Left lung (tissue), 10 donors: Measurements from ENCODE around the gene IKZF4. TPM values are rescaled to one million over a fixed set of nuclear protein-coding genes. Genes with fewer than 3 reads are reported as not detected.
A peak's percentile ranks its signal among the peaks of the same experiment; 100 is the strongest.

ENCODE experiments used
- ATAC-seq: fragments of 200-7000 bp; cut with Tn5 transposase; one replicate; pipeline ENCODE4 v1.9.1; 2020; ENCODE audit warnings: moderate library complexity
- DNase-seq, 4 donors: peaks; one replicate each; pipeline ENCODE4 v3.0.0-alpha.2; 2013 to 2020
- H3K27ac ChIP-seq, 2 donors: fragments of 200-600 bp; sonication (generic) in 1 of 2; one replicate each; pipeline versions ENCODE4 v1.5.0 to v1.8.0; 2020 to 2021
- H3K27me3 ChIP-seq, 2 donors: fragments of 200-600 bp; sonication (generic) in 1 of 2; one replicate each; pipeline versions ENCODE4 v1.5.0 to v1.8.0; 2020 to 2021
- H3K36me3 ChIP-seq, 2 donors: fragments of 200-600 bp; sonication (generic) in 1 of 2; one replicate each; pipeline versions ENCODE4 v1.5.0 to v1.8.0; 2020 to 2021
- H3K4me1 ChIP-seq, 2 donors: fragments of 200-600 bp; one replicate each; pipeline ENCODE4 v1.8.0; 2021
- H3K4me3 ChIP-seq, 2 donors: fragments of 200-600 bp; sonication (generic) in 1 of 2; one replicate each; pipeline versions ENCODE4 v1.5.0 to v1.8.0; 2020 to 2021; ENCODE audit warnings: mild to moderate bottlenecking in 1 of 2
- H3K9me3 ChIP-seq, 2 donors: fragments of 200-600 bp; sonication (generic) in 1 of 2; one replicate each; pipeline versions ENCODE4 v1.5.0 to v1.8.0; 2020 to 2021
- CTCF ChIP-seq, 2 donors: fragments of 200-600 bp; sonication (generic) in 1 of 2; IDR thresholded peaks; one replicate each; pipeline versions ENCODE4 v1.5.0 to v1.8.0; 2021; ENCODE audit warnings: antibody characterized with exemption in 2 of 2
- intact Hi-C, 2 donors: fragments of 100-400 bp; cut with DNase I; formaldehyde crosslinking; loops; one replicate each; pipeline versions ENCODE4 v1.11.2 to v1.14.2; 2022
- polyA plus RNA-seq, 6 donors: library from polyadenylated mRNA; unstranded; fragments of 120-200 nt; gene quantifications; one replicate each; pipeline ENCODE4 v1.2.1, GENCODE V29; 2013; ENCODE audit not compliant: insufficient read length in 6 of 6
- total RNA-seq, 2 donors: library from RNA; stranded (reverse); fragmentation: NEBNext Ultra II Directional; extraction: Animal tissue kit (Norgen Biotek cat#: 25700); gene quantifications; one replicate each; pipeline ENCODE4 v1.2.1, GENCODE V29; 2021
- donor health status: DM: no; HTN: yes; CAD: no.
- donor health status: DM: no; HTN: no; CAD: no.

The IKZF4 gene
- total and polyA plus RNA-seq, 8 donors = 7.5 to 28.3 (median 23.4) TPM

- intact Hi-C loops = no loop called here
- Histone ChIP-seq H3K27ac (no peak overlapping the region), H3K9me3 (no peaks in the 10 kb centered on the region), H3K4me3 (no peak overlapping the region), H3K4me1 (peaks cover 4 to 8% of the 10 kb centered on the region in 2 donors), H3K27me3 (no peaks in the 10 kb centered on the region), H3K36me3 (peaks cover 0 to 52% of the 10 kb centered on the region in 2 donors)
- DNase-seq = peak in 3 of 4 donors; percentile 38 to 79 (median 47)
- ATAC-seq = peak; percentile 91
- peak; percentile 30 to 57 for TF ChIP-seq CTCF (IDR thresholded peaks at IDR 0.05)
These were observed 8.9 kb downstream of the IKZF4 start for GRCh38 chr12:56029666-56030293.

DNA sequence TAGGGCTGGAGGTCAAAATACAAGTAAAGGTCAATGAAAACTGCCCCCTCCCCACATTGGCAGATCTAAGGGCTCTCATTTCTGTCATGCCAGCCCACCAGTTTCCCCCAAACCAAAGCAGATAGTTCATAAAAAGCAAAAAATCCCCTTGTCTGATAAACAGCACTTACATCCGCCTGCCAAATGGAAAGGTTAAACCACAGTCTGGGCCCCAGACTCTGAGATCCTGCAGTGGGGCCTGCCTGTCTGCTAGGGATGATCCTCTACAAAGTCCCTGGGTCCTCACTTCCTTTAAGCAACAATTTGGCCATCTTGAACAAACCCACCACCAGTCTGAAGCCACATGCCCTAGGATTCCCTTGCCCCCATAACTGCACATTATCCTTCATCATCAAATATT lies 11.1 kb downstream of the IKZF4 start:
- DNase-seq (no peak), ATAC-seq (no peak)
- TF ChIP-seq CTCF (IDR thresholded peaks at IDR 0.05) = no peak
- Histone ChIP-seq H3K36me3 (peaks cover 0 to 61% of the 10 kb centered on the region in 2 donors), H3K4me1 (peaks cover 4 to 8% of the 10 kb centered on the region in 2 donors), H3K9me3 (no peaks in the 10 kb centered on the region), H3K4me3 (no peak overlapping the region), H3K27me3 (no peaks in the 10 kb centered on the region), H3K27ac (no peak overlapping the region)
- intact Hi-C loops = no loop called here

GRCh38 chr12:56034586-56035332 lies 13.9 kb downstream of the IKZF4 start:
- ATAC-seq = no peak
- Histone ChIP-seq H3K27ac (no peak overlapping the region), H3K4me1 (no peaks in the 10 kb centered on the region), H3K4me3 (no peak overlapping the region), H3K36me3 (peaks cover 0 to 48% of the 10 kb centered on the region in 2 donors), H3K9me3 (no peaks in the 10 kb centered on the region), H3K27me3 (no peaks in the 10 kb centered on the region)
- no peak for TF ChIP-seq CTCF (IDR thresholded peaks at IDR 0.05)
- DNase-seq = no peak
- intact Hi-C loops = loop anchor here in 1 of 2 donors (5.0 kb wide), 1 partner anchor 42 kb away; no protein-coding TSS in a partner anchor

DNA sequence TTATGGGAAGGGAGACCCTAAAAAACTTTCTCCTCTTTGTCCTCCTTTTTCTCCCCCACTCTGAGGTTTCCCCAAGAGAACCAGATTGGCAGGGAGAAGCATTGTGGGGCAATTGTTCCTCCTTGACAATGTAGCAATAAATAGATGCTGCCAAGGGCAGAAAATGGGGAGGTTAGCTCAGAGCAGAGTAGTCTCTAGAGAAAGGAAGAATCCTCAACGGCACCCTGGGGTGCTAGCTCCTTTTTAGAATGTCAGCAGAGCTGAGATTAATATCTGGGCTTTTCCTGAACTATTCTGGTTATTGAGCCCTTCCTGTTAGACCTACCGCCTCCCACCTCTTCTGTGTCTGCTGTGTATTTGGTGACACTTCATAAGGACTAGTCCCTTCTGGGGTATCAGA lies 16.3 kb downstream of the IKZF4 start:
- intact Hi-C loops = loop anchor here in 1 of 2 donors (5.0 kb wide), 1 partner anchor 45 kb away; no protein-coding TSS in a partner anchor
- Histone ChIP-seq H3K9me3 (no peaks in the 10 kb centered on the region), H3K4me3 (no peak overlapping the region), H3K36me3 (peaks cover 0 to 45% of the 10 kb centered on the region in 2 donors), H3K4me1 (peaks cover 6 to 10% of the 10 kb centered on the region in 2 donors), H3K27me3 (no peaks in the 10 kb centered on the region), H3K27ac (no peak overlapping the region)
- ATAC-seq (no peak), DNase-seq (no peak)
- TF ChIP-seq CTCF (IDR thresholded peaks at IDR 0.05) = no peak

GRCh38 chr12:56038022-56038655 lies 17.3 kb downstream of the IKZF4 start:
- Histone ChIP-seq H3K36me3 (peaks cover 0 to 39% of the 10 kb centered on the region in 2 donors), H3K4me3 (no peak overlapping the region), H3K27ac (no peak overlapping the region), H3K4me1 (peaks cover 13 to 16% of the 10 kb centered on the region in 2 donors), H3K27me3 (no peaks in the 10 kb centered on the region), H3K9me3 (no peaks in the 10 kb centered on the region)
- intact Hi-C loops = loop anchor here in 1 of 2 donors (5.0 kb wide), 1 partner anchor 46 kb away; no protein-coding TSS in a partner anchor
- DNase-seq (no peak), ATAC-seq (no peak)
- no peak for TF ChIP-seq CTCF (IDR thresholded peaks at IDR 0.05)
